ENCODE measurements around the gene CCDC122.
A peak's percentile ranks its signal among the peaks of the same experiment; 100 is the strongest.

The CCDC122 gene

GRCh38 chr13:43878892-43879754 lies at the start of gene CCDC122:
TSS of gene CCDC122 (minus strand) at chr13:43879740. CDS start at chr13:43869376, 10,364 bp downstream.
- peak; percentile 87 for DNase-seq (ENCODE audit: low spot score)

GRCh38 chr13:43924549-43925245 lies 45.2 kb upstream of the CCDC122 start:
- no peak for DNase-seq (ENCODE audit: low spot score)

GRCh38 chr13:43920965-43921674 lies 41.6 kb upstream of the CCDC122 start:
- no peak for DNase-seq (ENCODE audit: low spot score)

GRCh38 chr13:43918636-43919035 lies 39.1 kb upstream of the CCDC122 start:
- no peak for DNase-seq (ENCODE audit: low spot score)

- DNase-seq (ENCODE audit: low spot score), result no peak
Observed at GRCh38 chr13:43916828-43917227, 37.3 kb upstream of the CCDC122 start.

- DNase-seq (ENCODE audit: low spot score), result no peak
Observed at GRCh38 chr13:43915451-43915850, 35.9 kb upstream of the CCDC122 start.

- no peak for DNase-seq (ENCODE audit: low spot score)
Observed at GRCh38 chr13:43911871-43912270, 32.3 kb upstream of the CCDC122 start.

GRCh38 chr13:43911278-43911677 lies 31.7 kb upstream of the CCDC122 start:
- no peak for DNase-seq (ENCODE audit: low spot score)

GRCh38 chr13:43910856-43911255 lies 31.3 kb upstream of the CCDC122 start:
- no peak for DNase-seq (ENCODE audit: low spot score)

GRCh38 chr13:43908156-43909126 lies 28.9 kb upstream of the CCDC122 start:
- no peak for DNase-seq (ENCODE audit: low spot score)

- no peak for DNase-seq (ENCODE audit: low spot score)
Observed at GRCh38 chr13:43905435-43906031, 26.0 kb upstream of the CCDC122 start.

- DNase-seq (ENCODE audit: low spot score), result no peak
Observed at GRCh38 chr13:43895940-43896339, 16.4 kb upstream of the CCDC122 start.

- DNase-seq (ENCODE audit: low spot score), result no peak
Observed at GRCh38 chr13:43894438-43894837, 14.9 kb upstream of the CCDC122 start.

- DNase-seq (ENCODE audit: low spot score), result no peak
Observed at GRCh38 chr13:43884222-43884621, 4.7 kb upstream of the CCDC122 start.

GRCh38 chr13:43883631-43884030 lies 4.1 kb upstream of the CCDC122 start:
- no peak for DNase-seq (ENCODE audit: low spot score)

GRCh38 chr13:43881580-43881979 lies 2.0 kb upstream of the CCDC122 start:
- no peak for DNase-seq (ENCODE audit: low spot score)

GRCh38 chr13:43880926-43881325 lies 1.4 kb upstream of the CCDC122 start:
- no peak for DNase-seq (ENCODE audit: low spot score)

GRCh38 chr13:43880214-43880855 lies 795 bp upstream of the CCDC122 start:
- DNase-seq (ENCODE audit: low spot score), result no peak

GRCh38 chr13:43879755-43880181 lies 228 bp upstream of the CCDC122 start, which contains the start of gene LACC1:
TSS of gene LACC1 (plus strand) at chr13:43879904. CDS start at chr13:43880986, 1,082 bp downstream.
- DNase-seq (ENCODE audit: low spot score), result no peak

- no peak for DNase-seq (ENCODE audit: low spot score)
Observed at GRCh38 chr13:43877766-43878165, 1.8 kb downstream of the CCDC122 start.

Measured in ecto neural progenitor cell (in vitro differentiated cells).